Measurements from ENCODE around the gene CUL4B.
"Not testable (repeated sequence)": the region's sequence is repeated elsewhere in the genome, so short reads cannot be mapped to it uniquely, and the experiment has no call there.

CUL4B gene

DNA sequence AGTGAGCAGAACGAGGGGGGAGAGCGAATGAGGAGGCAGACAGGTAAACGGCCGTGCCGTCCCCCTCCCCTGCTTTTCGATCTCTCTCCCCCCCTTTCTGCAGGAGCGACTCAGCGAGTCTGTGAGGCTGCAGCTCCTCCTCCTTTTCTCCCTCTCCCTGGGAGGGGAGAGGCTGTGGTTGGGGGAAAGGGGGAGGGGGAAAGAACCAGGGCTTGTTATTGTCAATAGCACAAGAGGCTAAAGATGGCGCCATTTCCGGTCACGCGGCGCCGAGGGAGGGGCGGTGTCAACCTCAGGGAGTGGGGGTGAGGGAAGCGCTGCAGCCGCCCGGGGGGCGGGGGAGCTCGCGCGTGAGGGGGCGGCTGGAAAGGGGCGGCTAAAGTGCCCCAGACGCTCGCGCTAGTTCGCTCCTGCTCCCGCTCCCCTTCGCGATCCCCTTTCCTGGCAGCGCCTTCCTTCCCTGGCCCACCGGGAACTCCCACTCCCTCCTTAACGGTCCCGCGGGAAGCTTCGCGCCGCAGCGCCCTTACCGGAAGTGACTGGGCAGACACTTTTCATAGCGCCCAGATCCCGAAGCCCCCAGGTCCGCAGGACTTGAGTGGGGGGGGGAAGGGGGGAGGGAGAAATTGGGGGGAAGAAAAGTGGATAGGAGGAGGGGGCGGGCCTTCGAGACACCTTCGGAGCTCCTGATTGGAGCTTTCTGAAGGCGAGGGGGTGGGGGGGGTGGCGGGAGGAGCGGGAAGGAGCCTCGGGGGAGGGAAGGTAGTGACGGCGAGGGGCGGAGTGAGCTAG lies at the start of gene CUL4B:
CUL4B (minus strand) TSS at position 121 of the 792 bp plus-strand sequence. CDS start 324 bp downstream, outside the sequence.
- peak; percentile 90 for DNase-seq (ENCODE audit: low spot score)

DNA sequence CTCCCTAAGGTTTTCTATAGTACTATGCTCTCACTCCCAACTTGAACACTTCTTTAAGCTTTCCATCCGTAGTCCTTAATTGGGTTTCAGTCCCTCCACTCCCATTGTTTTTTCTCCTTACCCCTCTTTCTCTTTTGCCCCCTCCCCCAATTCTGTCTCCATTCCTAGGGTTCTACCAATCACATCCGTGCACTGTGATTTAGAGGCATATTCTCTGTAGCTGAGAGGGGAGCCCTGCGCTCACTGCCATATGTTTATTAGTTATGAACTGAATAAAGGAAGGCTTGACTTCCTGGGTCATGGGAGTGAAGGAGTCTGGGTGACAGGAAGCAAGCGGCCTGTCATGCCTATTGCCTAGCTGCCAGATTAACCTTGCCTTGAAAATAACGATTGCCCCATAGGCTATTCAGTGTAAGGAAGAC lies 43.6 kb upstream of the CUL4B start:
- no peak for DNase-seq (ENCODE audit: low spot score)

DNA sequence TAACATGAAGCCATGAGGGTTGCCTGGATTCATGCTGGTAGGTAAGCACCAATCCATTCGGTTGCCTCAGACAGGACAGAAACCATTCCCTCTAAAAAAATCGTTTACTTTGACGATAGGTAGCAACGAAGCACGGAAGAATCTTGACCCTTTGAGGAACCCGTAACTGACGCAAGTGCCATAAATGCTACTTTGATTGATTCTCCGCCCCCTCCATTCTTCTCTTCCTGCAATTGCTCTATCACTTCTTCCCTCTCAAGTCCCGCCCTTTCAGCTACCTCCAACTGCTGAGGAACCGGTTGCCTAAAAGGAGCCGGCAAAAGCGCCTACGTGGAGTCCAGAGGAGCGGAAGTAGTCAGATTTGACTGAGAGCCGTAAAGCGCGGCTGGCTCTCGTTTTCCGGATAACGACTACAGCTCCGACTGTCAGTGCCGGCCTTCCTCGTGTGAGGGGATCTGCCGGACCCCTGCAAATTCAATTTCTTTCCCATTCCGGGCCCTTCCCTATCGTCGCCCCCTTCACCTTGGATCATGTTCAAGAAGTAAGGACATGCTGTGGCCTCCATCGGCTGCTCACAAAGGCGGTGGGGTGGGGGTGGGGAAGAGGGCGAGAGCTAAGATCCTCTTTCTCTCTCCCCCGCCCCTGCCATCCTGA lies 43.1 kb upstream of the CUL4B start, which contains the start of gene MCTS1:
MCTS1 (plus strand) TSS at position 395 of the 654 bp plus-strand sequence; CDS start at position 531, 136 bp downstream.
- DNase-seq (ENCODE audit: low spot score) = peak; percentile 82

DNA sequence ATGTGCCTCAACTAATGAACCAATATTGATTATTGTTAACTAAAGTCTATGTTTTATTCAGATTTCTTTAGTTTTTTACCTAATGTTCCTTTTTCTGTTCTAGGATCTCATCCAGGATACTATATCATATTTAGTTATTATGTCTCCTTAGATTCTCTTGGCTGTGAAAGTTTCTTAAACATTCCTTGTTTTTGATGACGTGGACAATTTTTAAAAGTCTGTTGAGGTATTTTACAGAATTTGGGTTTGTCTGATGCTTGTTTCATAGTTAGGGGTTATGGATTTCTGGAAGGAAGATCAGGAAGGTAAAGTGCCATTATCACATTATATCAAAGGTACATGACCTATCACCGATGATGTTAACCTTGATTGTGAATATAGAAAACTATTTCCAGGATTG lies 24.9 kb upstream of the CUL4B start:
- DNase-seq (ENCODE audit: low spot score) = no peak

DNA sequence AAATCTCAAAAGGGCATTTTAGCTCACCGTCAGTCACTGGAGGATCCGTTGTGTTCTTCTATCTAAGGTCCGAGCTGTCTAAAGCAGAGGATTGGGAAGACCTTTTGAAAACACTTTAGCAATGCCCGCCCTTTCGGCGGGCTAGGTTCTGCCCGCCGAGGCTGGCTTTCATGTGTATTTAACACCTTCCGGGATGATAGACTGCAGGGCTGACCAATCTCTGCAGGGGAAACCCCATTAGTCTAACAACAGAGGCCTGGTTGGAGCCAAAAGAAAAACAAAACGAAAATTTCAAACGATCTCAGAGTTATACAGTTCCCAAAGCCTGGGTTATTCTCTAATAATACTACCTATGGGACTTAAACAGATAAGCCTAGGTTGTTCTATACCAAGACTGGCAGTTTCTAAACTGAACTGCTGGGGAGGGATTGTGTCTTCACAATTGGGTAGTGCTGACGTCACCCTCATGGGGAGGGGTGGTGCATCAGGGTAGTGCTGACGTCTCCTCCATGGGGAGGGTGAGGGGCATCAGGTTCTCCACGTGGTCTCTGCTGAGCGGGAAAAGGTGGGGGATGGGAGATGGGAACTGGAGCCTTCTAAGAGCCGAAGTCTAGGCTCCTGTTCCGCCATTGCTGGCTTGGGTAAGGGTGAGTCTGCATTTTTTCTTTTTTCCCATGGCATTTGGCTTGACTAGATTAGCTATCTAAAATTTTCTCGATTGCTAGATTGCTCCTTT lies 14.8 kb upstream of the CUL4B start:
- no peak for DNase-seq (ENCODE audit: low spot score)

DNA sequence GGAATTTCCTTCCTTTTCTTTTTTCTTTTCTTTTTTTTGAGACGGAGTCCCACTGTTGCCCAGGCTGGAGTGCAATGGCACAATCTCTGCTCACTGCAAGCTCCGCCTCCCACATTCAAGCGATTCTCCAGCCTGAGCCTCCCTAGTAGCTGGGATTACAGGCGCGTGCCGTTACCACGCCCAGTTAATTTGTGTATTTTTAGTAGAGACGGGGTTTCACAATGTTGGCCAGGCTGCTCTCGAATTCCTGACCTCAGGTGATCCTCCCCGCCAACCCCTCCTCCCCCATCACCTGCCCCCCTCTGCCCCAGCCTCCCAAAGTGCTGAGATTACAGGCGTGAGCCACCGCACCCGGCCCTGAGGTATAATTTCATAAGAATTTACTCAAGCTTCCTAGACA lies 13.0 kb upstream of the CUL4B start:
- not testable (repeated sequence) for DNase-seq (ENCODE audit: low spot score)

DNA sequence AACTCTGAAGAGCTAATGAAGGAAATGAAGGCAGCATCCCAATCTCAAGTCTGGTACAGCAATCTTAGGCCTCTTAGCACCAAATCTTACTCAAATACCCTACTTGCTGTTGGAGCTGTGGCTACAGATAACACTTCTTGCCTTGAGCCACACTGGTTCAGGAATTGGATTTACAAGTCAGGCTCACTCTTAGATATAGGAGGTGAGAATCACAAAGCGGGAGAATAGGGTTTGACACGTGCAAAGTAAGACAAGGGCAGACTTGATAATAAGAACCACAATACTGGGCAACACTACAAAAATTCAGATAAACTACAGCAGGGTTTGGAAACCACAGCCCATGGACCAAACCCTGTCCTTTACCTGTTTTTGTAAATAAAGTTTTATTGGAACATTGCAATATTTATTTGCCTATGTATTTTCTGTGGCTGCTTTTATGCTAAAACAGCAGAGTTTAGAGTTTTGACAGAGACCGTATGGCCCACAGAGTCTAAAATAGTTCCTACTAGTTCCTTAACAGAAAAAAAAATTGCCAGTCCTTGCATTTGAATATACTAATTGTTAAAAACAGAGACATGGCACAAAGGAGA lies 9.3 kb upstream of the CUL4B start:
- DNase-seq (ENCODE audit: low spot score) = no peak

DNA sequence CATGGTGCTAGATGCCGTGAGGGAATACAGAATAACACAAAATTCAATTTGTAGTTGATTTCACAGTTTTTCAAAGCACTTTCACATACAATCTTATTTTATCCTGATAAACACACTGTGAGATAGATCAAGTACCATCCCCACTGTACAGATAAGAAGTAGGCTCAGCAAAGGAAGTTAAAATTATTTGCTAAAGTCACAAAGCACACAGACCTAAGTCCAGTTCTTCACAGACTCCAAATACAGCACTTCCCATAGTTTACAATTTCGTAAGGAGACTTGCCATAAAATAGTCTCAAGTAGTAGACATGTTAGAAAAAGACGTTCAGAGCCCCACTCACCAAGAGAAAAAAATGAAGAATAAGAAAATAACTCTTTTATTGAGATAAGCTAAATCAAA lies 7.8 kb upstream of the CUL4B start:
- no peak for DNase-seq (ENCODE audit: low spot score)

DNA sequence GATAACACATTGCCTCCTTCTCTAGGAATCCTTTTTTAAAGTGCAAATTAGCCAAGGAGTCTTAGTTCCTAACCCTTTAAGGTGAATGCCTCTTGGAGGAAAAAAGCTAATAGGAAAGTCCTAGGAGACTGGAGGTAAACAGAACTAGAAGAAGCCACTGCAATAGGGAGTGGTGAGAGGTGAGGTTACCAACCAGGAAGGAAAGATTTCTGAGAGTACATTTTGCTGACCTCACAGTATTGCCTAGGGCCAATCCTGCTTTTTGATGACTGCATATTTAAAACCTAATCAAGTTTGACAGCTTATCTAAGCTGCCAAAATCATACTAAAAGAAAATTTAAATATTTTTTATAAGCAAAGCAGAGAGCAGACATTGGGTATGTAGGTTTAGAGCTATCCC lies 7.3 kb upstream of the CUL4B start:
- DNase-seq (ENCODE audit: low spot score) = no peak

DNA sequence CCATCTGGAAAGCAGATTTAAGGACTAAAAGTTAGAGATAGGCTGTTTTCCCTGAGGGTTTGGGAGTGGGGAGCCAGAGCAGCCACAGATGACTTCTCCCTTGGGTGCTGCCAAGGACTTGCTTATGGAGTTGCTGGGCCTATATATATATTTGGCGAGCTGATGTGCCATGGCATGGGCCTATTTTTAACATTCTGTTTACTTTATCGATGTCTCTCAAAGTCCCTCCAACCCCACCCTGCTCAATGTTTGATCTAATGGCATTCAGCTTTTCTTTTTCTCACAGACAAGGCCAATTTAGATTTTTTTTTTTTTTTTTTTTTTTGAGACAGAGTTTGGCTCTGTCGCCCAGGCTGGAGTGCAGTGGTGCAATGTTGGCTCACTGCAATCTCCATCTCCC lies 6.1 kb upstream of the CUL4B start:
- no peak for DNase-seq (ENCODE audit: low spot score)

DNA sequence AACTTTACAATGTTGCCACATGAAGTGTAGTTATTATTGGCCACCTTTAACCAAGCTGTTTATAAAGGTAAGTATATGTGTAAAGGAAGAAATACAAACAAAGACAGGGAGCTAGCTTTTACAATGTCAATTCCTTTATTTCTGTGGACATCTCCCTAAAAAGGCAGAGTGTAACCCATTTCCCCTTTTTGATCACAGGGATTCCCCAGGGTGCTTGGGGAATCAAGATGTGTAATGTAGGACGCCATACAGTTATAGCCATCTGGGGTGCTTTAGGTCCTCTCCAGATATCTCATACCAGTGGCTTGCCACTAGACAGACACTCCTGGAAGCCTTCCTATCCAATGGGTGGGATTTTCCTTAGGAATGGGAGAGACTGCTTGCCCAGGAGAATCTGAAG lies 4.2 kb upstream of the CUL4B start:
- DNase-seq (ENCODE audit: low spot score) = no peak

DNA sequence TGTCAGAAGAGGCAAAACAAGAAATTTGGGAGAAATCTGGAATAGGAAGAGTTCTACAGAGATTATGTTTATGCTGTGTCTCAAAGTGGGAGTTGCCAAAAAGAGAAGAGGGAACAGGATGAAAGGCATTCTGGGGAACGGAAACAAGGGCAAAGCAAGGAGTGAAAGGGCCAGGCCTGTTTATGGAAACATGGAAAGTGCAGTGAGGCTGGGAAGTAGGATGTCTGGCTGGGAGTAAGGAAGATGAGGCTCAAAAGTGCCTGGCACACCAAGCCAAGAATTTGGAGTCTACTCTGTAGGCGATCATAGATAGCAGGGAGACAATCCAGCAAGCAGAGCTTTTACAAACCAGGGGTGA lies 1.8 kb upstream of the CUL4B start:
- DNase-seq (ENCODE audit: low spot score) = no peak

DNA sequence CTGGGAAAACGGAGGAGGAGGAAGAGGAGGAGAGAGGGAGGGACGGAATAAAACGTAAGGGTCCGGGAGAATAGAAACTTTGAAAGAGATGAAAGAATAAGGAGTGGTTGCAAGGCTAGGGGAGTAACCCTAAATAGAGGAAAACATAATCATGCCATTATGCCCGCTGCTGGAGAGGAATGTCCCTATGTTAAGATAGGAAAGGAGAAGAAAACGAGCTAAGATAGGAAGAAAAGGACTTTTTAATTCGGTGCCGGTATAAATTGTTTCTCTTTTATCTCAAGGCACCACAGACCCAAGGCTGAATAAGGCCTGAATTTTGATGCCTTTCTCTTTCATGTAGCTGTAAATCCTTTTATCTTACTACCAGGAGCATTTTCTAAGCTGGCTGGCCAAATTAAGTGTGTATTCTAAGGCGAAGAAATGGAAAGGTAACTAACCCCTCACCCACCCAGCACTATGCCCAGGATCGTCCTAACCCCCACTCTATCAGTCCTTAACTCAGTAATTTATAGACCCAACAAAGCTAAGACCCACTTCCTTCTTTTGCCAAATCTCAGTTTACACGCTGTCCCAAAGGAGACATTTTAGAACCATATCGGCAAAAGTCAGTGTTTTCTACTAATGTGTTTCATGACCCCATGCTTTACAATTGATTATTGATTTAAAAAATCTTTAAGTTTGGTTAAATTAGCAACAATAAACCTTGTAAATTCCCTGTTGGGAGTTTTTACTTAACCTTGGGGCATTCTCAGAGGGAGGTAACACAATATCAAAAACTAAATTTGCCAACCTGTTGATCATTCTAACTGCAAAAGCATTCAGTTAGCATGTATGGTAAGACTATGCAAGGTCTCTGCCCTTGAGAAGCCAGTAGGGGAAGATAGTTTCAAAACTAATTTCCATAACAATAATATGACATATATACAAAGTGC lies 1.1 kb upstream of the CUL4B start:
- DNase-seq (ENCODE audit: low spot score) = no peak

DNA sequence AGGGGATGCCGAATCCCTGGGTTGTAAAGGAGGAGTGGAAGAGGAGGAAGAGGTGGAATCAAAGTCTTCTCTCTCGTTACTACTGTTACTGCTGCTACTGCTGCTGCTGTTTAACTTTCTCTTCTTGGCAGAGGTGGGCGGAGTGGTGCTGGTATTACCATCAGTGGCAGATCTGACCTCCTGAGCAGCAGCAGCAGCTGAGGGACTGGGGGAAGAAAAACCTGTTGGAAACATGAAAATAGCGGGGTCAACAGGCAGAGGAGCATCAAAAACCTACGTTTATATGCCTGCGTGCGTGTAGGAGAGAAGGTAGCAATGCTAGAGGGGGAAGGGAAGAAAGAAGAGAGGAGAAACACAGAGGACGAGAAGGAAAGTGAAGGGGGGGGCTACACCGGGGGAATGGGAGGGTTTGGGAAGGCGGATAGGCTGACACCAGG lies 339 bp downstream of the CUL4B start:
- peak; percentile 44 for DNase-seq (ENCODE audit: low spot score)

DNA sequence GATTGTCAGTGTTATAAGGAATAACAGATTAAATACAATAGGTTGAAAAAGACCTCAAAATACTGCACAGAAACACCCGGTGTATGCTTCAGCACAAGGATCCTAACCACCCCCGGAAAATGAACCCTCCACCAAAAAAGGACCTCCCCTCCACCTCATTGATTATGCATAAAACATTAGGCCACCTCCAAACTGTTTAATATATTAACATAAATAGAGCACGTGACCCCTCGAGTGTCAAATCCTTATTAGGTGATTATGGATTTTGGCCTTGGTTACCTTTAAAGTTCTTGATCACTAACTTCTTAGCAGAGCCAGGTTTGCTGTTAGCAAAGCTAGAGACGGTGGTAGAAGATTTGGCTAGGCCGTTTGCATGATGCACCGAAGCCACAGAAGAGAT lies 958 bp downstream of the CUL4B start:
- no peak for DNase-seq (ENCODE audit: low spot score)

DNA sequence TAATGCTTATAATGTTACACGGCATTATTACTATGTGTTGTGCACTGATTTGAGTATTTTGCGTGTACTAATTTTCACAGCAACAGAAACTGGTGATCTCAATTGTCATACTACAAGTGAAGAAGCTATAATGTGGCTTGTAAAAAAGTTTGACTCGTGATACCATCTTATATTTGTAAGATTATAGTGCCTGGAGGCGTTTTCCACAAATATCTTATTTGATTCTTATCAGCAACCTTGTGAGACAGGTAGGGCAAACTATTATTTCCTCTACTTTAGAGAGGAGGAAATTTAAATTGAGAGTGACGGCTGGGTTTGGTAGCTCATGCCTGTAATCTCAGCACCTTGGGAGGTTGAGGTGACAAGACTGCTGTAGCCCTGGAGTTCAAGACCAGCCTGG lies 4.5 kb downstream of the CUL4B start:
- no peak for DNase-seq (ENCODE audit: low spot score)

DNA sequence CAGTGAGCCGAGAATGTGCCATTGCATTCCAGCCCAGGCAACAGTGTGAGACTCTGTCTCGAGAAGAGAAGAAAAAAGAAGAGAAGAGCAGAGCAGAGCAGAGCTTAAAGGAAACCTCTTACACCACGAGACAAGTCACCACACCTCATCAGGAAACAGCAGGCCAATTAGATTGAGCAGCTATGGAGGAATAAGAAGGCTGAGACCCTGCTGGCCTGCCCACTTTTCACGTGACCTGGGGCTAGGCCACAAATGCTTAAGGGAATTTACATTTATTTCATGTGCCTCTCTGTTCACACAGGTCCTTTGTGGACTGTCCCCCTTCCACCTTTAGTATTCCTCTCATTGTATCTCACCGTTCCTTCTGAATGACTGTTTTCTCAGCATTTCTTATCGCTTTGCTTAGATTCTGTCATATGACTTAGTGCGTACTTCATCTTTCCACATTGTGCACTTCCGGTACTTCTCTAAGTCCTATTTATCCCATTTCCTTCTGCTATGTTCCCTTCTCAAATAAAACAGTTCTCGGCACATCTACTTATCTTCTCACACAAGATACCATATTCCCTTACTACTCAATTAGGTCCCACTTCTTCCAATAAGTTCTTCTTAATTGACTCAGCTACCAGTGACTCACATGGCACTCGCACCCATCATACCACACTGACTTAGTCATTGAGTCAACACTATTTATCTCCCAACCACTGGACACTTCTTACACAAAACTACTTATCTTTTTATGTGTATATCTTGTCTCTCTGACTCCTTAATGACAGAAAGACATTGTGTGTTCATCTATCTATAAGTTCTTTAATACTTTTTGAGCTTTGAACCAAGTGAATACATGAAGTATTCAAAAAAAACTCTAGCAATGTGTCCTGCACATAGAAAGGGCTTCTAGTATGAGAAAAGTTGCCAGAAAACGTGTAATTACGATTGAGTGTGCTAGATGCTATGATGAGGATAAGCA lies 11.0 kb downstream of the CUL4B start:
- no peak for DNase-seq (ENCODE audit: low spot score)

DNA sequence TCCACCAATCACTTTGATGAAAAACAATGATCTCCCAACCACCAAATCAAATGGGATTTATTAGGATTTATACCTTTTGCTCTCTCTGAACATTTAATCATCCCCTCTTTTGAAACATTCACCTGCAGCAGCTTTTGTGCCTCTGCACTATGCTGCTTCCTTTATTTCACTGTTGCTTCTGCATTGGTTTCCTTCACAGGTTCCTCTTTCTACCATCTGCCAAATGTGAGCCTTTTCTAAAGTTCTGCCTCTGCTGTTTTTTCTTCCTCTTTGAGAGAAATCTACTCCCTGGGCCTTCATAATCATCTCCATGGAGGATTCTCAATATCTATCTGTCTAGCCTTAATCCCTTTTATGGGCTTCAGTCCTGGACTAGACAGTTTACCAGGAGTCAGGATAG lies 24.7 kb downstream of the CUL4B start:
- DNase-seq (ENCODE audit: low spot score) = no peak

DNA sequence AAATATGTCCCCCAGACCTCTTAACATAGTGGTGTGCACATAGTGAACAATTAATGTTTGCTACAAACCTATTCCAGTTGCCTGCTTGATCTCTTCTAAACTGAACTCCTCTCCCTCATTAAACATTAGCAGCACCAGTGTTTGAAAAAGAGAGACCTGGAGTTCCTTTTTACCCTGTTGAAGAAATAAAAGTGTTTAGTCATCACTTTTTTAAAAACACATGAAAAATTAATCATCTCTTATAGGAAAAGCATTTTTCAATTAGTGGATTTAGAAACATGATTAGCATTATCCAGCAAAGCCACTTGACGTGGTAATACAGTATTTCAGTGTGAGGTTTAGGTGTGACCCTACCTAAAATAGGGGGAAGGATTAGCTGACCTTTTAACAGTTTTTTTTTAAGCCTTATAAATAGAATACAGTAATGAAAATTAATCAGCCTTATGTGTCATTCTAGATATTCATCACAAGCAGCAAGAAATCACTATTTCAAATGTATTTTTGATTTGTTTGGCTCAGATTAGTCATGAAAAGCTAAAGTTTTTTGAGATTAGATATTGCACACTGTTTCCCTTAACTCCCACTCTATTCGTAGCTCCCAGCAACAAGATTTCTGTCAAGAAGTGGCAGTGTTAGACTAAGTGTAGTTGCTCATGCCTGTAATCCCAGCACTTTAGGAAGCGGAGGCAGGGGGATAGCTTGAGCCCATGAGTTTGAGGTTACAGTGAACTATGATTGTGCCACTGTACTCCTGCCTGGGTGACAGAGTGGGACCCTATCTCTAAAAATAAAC lies 26.2 kb downstream of the CUL4B start:
- DNase-seq (ENCODE audit: low spot score) = no peak

Data from ecto neural progenitor cell (in vitro differentiated cells).